ENCODE data around the gene AGBL1.

Gene AGBL1

GRCh38 chr15:86079508-86080266 lies at the start of gene AGBL1:
TSS of gene AGBL1 (plus strand) at chr15:86079871.
- DNase-seq (ENCODE audit: low read depth in 2 of 2) = no peak

GRCh38 chr15:86034904-86035303 lies 44.8 kb upstream of the AGBL1 start:
- no peak for DNase-seq (ENCODE audit: low read depth in 2 of 2)

- DNase-seq (ENCODE audit: low read depth in 2 of 2) = no peak
Measured at GRCh38 chr15:86036243-86036642, 43.4 kb upstream of the AGBL1 start.

GRCh38 chr15:86038491-86038890 lies 41.2 kb upstream of the AGBL1 start:
- no peak for DNase-seq (ENCODE audit: low read depth in 2 of 2)

GRCh38 chr15:86040356-86041033 lies 39.2 kb upstream of the AGBL1 start:
- DNase-seq (ENCODE audit: low read depth in 2 of 2) = no peak

DNA sequence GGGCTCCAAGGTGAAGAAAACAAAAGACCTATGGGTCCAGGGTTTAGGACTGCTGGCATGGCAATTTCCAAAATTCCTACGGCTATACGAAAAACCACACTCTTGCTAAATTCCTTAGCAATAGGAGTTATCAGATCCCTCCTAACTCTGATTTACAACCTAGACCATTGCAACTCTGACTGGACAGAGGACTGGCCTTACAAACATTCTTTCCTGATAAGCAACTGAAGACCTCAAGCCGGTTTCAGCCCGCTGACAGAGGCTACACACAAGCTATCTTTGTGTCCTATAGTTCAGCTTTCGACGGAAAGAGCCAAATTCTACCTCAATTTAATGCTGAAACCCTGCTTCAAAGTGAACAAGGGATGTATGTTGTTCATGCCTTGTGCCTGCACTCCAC lies 38.3 kb upstream of the AGBL1 start:
- DNase-seq (ENCODE audit: low read depth in 2 of 2) = no peak

DNA sequence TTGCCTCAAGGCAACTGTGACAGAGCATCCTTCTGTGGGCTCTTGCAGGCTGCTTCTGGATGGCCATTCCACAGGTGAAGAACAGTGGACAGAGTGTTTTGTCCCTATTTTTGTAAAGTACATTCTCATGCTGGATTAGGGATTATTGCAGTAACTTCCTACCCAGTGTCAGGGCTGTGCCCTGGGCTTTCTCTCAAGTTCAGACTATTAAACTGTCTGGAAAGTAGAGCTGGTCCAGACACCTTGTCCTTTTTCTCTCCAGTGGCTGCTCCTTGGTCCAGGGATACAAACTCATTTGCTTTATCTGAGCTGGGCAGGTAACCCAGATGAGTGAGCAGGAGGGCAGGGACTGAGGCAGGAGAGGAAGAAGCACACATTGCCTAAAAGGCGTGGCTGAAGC lies 37.4 kb upstream of the AGBL1 start:
- DNase-seq (ENCODE audit: low read depth in 2 of 2) = no peak

GRCh38 chr15:86044981-86045380 lies 34.7 kb upstream of the AGBL1 start:
- DNase-seq (ENCODE audit: low read depth in 2 of 2) = no peak

DNA sequence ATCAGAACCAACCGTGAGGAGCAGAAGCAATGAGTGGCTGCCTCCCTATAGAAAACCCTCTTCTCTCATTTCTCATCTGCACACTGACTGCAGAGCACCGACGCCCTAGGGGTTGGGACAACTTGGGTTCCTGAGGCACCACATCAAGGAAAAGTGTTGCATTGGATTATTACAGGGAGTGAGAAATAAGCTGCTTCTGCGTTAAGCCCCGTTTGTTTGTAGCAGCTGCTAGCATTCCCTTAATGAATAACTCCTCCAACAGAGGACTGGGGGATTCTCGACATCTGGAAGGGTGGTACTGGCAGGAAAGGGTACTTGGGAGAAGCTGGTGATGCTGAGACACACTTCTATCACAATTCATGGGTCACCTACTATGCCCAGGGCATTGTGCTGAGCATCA lies 25.3 kb upstream of the AGBL1 start:
- no peak for DNase-seq (ENCODE audit: low read depth in 2 of 2)

DNA sequence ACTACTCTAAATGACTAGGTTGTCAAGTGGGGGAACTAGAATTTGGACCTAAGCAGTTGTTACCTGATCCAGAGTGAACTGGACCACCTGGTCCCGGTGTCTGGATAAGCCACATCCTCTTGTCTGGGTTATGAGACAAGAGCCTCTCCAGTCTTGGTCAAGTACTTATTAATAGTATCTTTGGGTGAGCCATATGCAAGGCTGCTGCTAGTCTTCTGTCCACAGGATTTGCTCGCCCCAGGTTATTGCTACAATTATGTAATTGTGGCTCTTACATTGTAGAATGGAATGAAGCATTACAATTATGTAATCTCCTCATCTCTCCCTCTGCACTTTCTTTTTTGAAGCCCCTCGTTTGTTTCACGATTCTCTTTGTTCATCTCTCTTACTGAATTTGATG lies 24.0 kb upstream of the AGBL1 start:
- no peak for DNase-seq (ENCODE audit: low read depth in 2 of 2)

- DNase-seq (ENCODE audit: low read depth in 2 of 2) = no peak
Measured at GRCh38 chr15:86059851-86060250, 19.8 kb upstream of the AGBL1 start.

DNA sequence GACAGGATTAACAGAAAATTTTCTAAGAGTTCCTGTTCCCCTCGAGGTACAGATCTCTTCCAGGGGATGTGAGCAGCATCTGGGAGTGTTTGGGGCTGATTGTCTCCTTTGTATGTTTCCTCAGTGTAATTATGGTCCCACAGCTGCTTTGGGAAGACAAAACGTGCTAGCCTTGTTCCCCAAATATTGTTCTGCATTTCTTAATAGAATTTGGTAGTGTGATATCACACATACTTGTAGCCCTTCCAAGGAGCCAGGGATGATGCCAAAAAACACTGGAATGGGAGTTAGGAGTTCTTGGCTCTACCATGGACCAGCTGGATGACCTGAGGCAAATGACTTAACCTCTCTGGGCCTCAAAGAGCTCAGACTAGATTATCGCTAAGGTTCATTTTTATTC lies 19.0 kb upstream of the AGBL1 start:
- DNase-seq (ENCODE audit: low read depth in 2 of 2) = no peak

DNA sequence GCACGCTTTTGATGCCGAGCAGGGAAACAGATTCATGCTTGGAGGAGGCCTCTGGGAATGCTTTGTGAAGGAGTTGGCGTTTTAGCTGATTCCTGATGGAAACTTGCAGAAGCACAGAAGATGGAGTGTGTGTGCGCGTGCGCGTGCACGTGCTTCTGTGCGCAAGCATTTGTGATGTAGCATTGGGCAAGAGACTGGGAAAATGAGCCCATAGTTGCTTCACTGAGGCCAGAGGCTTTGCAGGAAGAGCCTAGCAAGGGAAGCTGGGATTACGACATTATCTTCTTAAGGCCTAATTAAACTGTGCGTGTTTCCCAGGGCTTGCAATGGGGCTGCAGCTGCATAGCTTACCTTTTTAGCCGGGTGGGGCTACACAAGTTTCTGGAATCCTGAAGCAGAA lies 18.1 kb upstream of the AGBL1 start:
- DNase-seq (ENCODE audit: low read depth in 2 of 2) = no peak

DNA sequence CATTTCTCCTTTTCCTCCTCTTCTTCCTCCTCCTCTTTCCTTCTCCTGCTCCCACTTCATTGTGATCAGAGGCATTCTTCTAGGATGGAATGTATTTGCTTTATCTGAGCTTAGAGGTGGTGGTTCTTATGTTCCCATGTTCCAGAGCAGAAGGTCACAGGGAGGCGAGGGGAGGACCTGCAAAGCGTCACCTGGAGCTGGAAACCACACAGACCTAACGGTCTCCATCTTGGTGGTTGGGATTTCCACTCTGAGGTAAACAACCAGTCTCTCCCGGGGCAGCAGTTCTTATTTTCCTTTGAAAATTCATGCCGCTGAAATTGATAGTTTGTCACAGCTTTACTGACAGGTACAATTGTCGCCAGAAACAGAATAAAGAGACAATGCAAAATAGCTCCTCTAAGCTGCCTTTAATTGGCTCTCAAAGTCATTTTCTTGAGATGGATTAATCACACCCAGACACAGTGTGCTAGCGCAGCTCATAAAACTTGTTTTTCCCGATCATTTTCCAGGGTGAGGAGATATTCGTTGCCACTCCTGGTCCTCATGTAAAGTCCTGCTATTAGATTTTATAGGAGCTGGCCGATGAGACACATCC lies 16.9 kb upstream of the AGBL1 start:
- DNase-seq (ENCODE audit: low read depth in 2 of 2) = no peak

GRCh38 chr15:86063356-86064095 lies 16.1 kb upstream of the AGBL1 start:
- no peak for DNase-seq (ENCODE audit: low read depth in 2 of 2)

- no peak for DNase-seq (ENCODE audit: low read depth in 2 of 2)
Measured at GRCh38 chr15:86064326-86064725, 15.3 kb upstream of the AGBL1 start.

DNA sequence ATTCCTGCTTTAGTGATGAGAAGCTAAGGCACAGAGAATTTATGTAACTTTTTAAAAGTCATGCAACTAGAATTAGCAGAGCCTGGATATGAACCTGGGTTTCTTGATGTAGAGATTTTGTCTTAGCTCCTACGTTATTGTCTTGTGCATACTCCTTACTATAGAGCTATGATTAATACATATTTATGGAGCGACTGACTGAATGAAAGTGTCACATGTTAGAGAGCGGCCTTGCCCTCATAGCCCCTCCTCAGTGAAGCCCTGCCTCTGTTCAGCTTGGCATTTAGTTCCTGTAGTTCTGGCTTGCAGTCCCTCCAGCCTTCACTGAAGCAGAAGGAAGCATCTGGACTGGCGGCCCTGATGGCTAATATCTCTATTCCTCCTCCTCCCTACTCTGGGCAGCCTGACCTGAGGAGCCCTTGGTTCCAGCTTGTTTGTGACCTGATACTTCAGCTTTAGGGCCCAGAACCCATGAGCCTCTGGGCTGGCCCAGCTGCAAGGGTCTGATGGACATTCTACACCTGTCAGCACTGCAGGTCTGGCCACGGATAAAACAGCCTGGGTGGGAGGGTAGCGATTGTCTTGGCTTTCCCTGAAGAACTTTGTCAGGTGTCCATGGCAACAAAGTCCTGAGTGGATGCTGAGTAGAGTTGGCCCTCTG lies 13.4 kb upstream of the AGBL1 start:
- DNase-seq (ENCODE audit: low read depth in 2 of 2) = no peak

DNA sequence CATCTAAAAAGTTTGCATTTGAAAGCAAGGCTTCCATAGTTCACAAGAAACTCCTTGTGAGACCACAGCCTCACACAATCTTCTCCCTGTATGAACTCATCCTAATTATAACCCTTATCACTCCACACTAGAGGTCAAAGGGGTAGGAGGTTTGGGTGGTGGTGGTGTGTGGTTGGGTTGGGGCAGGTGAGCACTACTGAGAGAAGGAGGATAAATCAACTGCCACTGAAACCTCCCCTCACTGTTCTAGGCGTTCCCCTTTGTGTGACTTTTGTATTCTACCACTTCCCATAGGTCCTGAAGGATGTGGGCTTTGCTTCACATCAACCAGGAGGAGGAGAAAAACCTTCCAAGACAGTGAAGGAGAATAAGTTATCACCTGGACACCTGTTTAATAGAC lies 6.4 kb upstream of the AGBL1 start:
- DNase-seq (ENCODE audit: low read depth in 2 of 2) = no peak

DNA sequence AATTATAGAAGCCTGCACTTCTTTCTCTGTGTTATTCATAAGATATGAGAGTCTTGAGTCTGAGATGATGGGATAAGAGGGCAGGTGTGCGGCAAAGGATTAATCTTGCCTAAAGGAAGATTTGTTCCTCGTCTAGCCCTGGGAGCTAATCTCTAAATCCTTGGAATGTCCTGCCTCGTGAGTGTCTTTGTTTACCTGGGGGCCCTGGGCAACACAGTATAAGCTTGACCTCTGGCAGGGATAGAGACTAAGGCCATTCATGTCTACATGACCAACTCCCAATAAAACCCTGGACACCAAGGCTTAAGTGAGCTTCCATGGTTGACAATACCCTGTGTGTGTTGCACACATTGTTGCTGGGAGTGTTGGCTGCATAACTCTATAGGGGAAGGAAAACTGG lies 3.2 kb upstream of the AGBL1 start:
- no peak for DNase-seq (ENCODE audit: low read depth in 2 of 2)

DNA sequence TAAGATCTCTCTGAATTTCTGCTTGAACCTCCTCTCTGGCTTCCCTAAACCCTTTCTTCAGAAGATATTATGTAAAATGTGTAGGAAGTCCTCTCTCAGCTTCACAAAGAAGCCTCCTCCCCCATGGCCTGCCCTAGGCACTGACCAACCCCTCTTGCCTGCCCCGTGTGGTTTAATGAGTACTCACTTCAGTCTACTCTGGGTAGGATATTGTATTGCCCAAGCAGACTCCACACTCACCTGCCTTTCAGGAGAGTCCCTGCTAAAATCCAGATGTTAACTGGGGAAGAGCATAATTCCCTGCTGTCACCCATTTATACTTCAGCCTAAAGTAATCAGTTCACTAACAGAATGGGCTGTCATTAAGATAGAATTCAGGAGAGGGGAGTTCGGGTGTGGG lies 2.6 kb upstream of the AGBL1 start:
- no peak for DNase-seq (ENCODE audit: low read depth in 2 of 2)

DNA sequence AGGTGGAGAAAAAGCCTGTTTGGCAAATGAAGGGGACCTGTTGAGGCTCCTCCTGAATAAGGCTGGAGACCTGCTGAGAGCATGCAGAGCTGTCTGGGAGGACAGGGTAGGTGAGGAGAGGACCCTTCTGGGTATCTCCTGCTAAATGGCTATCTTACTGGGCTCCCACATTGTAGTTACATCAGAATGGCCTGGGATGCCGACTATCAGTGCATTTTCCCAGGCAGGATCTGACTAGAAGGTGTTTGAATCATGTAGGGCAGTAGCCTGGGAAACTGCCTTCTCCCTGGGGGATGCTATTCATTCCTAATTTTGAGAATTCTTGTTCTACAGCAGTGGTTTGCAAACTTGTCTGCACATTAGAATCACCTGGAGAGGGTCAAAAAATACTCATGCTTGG lies 631 bp downstream of the AGBL1 start:
- no peak for DNase-seq (ENCODE audit: low read depth in 2 of 2)

All from fibroblast of skin of left biceps (primary cell).